Heart right ventricle (tissue), 16 donors: ENCODE data around the gene RASAL2. TPM values are rescaled to one million over a fixed set of nuclear protein-coding genes. Genes with fewer than 3 reads are reported as not detected.

Experiments
- ATAC-seq, 8 donors: fragments of 200-7000 bp; cut with Tn5 transposase; one replicate each; pipeline ENCODE4 v1.9.1; 2020; ENCODE audit warnings: mild to moderate bottlenecking in 8 of 8, moderate library complexity in 8 of 8, moderate number of reproducible peaks in 1 of 8
- DNase-seq, 2 donors: peaks; one replicate each; pipeline ENCODE4 v3.0.0-alpha.2; 2020
- H3K27ac ChIP-seq, 10 donors: fragments of 200-600 bp; sonication (generic) in 2 of 10; one replicate each; pipeline versions ENCODE4 v1.5.0 to v1.8.0; 2020 to 2022; ENCODE audit warnings: mild to moderate bottlenecking in 3 of 10
- H3K27me3 ChIP-seq, 7 donors: fragments of 200-600 bp; one replicate each; pipeline ENCODE4 v1.8.0; 2021 to 2022; ENCODE audit warnings: mild to moderate bottlenecking in 2 of 7
- H3K36me3 ChIP-seq, 9 donors: fragments of 200-600 bp; sonication (generic) in 1 of 9; one replicate each; pipeline versions ENCODE4 v1.5.0 to v1.8.0; 2020 to 2022; ENCODE audit warnings: mild to moderate bottlenecking in 2 of 9
- H3K4me1 ChIP-seq, 9 donors: fragments of 200-600 bp; sonication (generic) in 1 of 9; one replicate each; pipeline versions ENCODE4 v1.5.0 to v1.8.0; 2020 to 2022; ENCODE audit warnings: mild to moderate bottlenecking in 4 of 9
- H3K4me3 ChIP-seq, 10 donors: fragments of 200-600 bp; sonication (generic) in 2 of 10; one replicate each; pipeline versions ENCODE4 v1.5.0 to v1.8.0; 2020 to 2022; ENCODE audit warnings: mild to moderate bottlenecking in 7 of 10, moderate library complexity in 2 of 10
- H3K9me3 ChIP-seq, 11 donors: fragments of 200-600 bp in 10 of 11; sonication (generic) in 2 of 11; one replicate each; pipeline versions ENCODE4 v1.5.0 to v1.8.0; 2013 to 2022; ENCODE audit warnings: mild to moderate bottlenecking in 2 of 11, control low read depth in 1 of 11, moderate library complexity in 1 of 11
- CTCF ChIP-seq, 9 donors: fragments of 200-600 bp; sonication (generic) in 2 of 9; IDR thresholded peaks; one replicate each; pipeline versions ENCODE4 v1.5.0 to v1.8.0; 2021 to 2022; ENCODE audit warnings: antibody characterized with exemption in 9 of 9, mild to moderate bottlenecking in 5 of 9, moderate library complexity in 1 of 9
- WGBS, 2 donors: extraction: QIAGEN DNeasy Blood & Tissue Kit; methylation state at CpG; one replicate each; pipeline ENCODE4 v1.1.7; 2013; ENCODE audit warnings: inconsistent platforms in 1 of 2; 5-methylcytosine and 5-hydroxymethylcytosine counted together
- intact Hi-C, 10 donors: fragments of 100-400 bp; cut with DNase I; formaldehyde crosslinking; loops; one replicate each; pipeline versions ENCODE4 v1.11.1 to v1.14.2; 2022
- polyA plus RNA-seq, 2 donors: library from polyadenylated mRNA; stranded (reverse); fragments of 200-250 nt; gene quantifications; one replicate each; pipeline ENCODE4 v1.2.3, GENCODE V29; 2013
- total RNA-seq, 10 donors: library from RNA; stranded (reverse); fragmentation: NEBNext Ultra II Directional in 3 of 10; extraction: Animal tissue kit (Norgen Biotek cat#: 25700) in 3 of 10; gene quantifications; one replicate each; pipeline versions ENCODE4 v1.2.1 to v1.2.4, GENCODE V29; 2021 to 2023
- donor health status: Arrhythmogenic right ventricular cardiomyopathy.
- donor health status: ischemic (EF 13 %, LVEDD 7.1; RV severe dilation, severe dysfunction).
- donor health status: healthy with polysubstance abuse.
- donor health status: DM: no; HTN: yes; CAD: no.
- donor health status: DM: no; HTN: no; CAD: no.
- donor health status: ischemic (EF 25% LVEDD 6.9; RV normal size, moderate dysfunction).
- donor health status: ischemic (EF 25% LVEDD 5.7; RV mildly dilated, moderate dysfunction).
- donor health status: healthy.
- donor health status: DM: yes; HTN: yes; CAD: no.
- donor health status: Ischemic cardiomyopathy.
- donor health status: ischemic (EF 35%, LVEDD 5.7; RV mildly dilated, moderate dysfunction).
- donor health status: nonischemic (EF 11% LVEDD 7.7; RV severe dilation, severe dysfunction).
- donor health status: DM: yes; HTN: yes; CAD: no.
- donor health status: PGD.
- donor health status: ischemic (EF 29% LVEDD 5.4; RV normal size, mild dysfunction).
- donor health status: nonischemic (EF 23%, LVEDD 6.1; RV moderate dilation, normal function).

The RASAL2 gene
- total and polyA plus RNA-seq, 12 donors: 3.5 to 59.8 (median 36.2) TPM

DNA sequence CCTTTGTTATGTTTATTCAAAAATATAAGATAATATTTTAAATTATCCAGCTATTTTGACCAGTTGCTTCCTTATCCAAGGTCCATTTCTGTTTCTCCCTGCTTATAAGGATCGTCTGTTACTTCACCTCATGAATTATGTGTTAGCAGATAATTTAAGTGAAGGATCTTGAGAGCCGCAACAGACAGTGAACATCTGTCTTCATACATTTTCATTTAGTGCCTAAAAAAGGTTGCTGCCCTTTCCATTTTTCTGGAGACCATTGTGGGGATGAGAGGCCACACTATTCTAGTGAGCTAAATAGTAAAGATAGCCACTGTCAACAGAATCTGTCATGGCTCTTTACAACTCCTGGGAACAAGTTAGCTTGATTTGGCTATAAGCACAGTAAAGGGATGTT lies 248.8 kb downstream of the RASAL2 start:
- 50 to 64% methylated on average over 2 of the region's 2 CpGs for WGBS, 2 donors
- ATAC-seq (peak in 1 of 8 donors; percentile 35), DNase-seq (no peak)
- no peaks in the 10 kb centered on the region for H3K27me3 ChIP-seq
- no peaks in the 10 kb centered on the region for H3K36me3 ChIP-seq
- H3K9me3 ChIP-seq: no peaks in the 10 kb centered on the region
- intact Hi-C loops: no loop called here
- TF ChIP-seq CTCF (IDR thresholded peaks at IDR 0.05): no peak
- H3K4me1 ChIP-seq: peaks cover 0 to 77% (median 44%) of the 10 kb centered on the region in 9 donors
- peak overlapping the region; percentile 25 to 88 (median 82) for H3K27ac ChIP-seq
- H3K4me3 ChIP-seq: peak overlapping the region in 7 of 10 donors; percentile 3 to 50 (median 42)

DNA sequence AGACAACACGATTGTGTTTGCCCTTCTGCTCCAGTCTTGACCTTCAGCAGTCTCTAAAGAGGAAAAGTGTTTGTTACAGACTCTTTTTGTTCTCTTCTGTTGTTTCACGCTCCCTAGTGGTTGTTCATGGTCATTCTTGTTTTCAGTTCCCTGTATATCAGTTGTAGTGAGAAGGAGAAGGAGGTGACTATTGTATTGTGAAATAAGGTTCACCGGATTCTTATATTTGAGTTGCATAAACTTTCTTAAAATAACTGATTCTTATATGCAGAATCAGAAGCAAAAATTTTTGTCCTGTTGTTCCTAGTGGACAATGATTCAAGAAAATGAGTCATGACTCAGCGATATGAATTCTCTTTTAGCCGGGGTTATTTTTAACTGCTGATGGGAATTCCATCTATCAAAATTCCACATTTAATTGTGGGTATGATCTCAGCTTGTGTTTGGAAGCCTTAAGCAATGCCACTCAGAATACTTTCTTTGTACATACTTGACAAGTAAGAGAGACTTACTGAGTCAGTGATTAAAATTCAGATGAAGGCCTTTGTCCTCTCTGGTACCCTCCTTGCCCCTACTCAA lies 250.7 kb downstream of the RASAL2 start:
- no peaks in the 10 kb centered on the region for H3K36me3 ChIP-seq
- H3K4me1 ChIP-seq: peaks cover 0 to 65% (median 44%) of the 10 kb centered on the region in 9 donors
- H3K4me3 ChIP-seq: peak overlapping the region in 2 of 10 donors; percentile 8 to 10
- H3K9me3 ChIP-seq: no peaks in the 10 kb centered on the region
- no peaks in the 10 kb centered on the region for H3K27me3 ChIP-seq
- intact Hi-C loops: no loop called here
- TF ChIP-seq CTCF (IDR thresholded peaks at IDR 0.05): peak in 8 of 9 donors; percentile 21 to 69 (median 54)
- peak overlapping the region; percentile 69 to 88 (median 82) for H3K27ac ChIP-seq
- 9 to 13% methylated on average over 5 of the region's 5 CpGs for WGBS, 2 donors
- ATAC-seq (peak; percentile 67 to 90 (median 83)), DNase-seq (peak in 1 of 2 donors; percentile 29)

DNA sequence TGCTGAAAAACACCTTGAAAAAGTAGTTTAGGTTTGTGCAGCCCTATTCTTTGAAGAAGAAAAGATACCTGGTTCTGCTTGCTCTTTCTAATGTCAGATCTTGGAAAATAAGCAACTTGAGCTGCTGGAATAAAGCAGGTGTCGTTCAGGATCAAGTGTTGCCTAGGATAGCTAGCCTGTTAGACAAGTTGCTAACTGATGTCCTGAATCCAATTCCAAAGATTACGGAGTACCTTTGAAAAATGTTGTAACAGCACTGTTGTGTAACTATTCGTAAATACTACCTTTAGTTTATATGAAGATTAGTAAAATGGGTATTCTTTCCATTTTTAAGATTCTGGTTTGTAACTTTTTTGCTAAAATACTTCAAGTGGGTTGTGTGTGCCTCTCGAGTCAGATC lies 251.3 kb downstream of the RASAL2 start:
- no peak overlapping the region for H3K4me3 ChIP-seq

GRCh38 chr1:178345807-178346206 lies 251.9 kb downstream of the RASAL2 start:
- H3K27ac ChIP-seq: peak overlapping the region in 8 of 10 donors; percentile 79 to 88 (median 84)

More for the DNA sequence above, 251.3 kb downstream of the RASAL2 start:
- Histone ChIP-seq H3K9me3 (no peaks in the 10 kb centered on the region), H3K27me3 (no peaks in the 10 kb centered on the region), H3K36me3 (no peaks in the 10 kb centered on the region), H3K4me1 (peaks cover 0 to 65% (median 43%) of the 10 kb centered on the region in 9 donors), H3K27ac (peak overlapping the region; percentile 43 to 88 (median 82))
- DNase-seq (no peak), ATAC-seq (peak in 1 of 8 donors; percentile 21)
- 67 to 72% methylated on average over 4 of the region's 4 CpGs for WGBS, 2 donors
- intact Hi-C loops: no loop called here
- no peak for TF ChIP-seq CTCF (IDR thresholded peaks at IDR 0.05)

More at GRCh38 chr1:178345807-178346206, 251.9 kb downstream of the RASAL2 start:
- Histone ChIP-seq H3K4me3 (no peak overlapping the region), H3K27me3 (no peaks in the 10 kb centered on the region), H3K4me1 (peaks cover 0 to 65% (median 37%) of the 10 kb centered on the region in 9 donors), H3K9me3 (no peaks in the 10 kb centered on the region), H3K36me3 (no peaks in the 10 kb centered on the region)
- no peak for TF ChIP-seq CTCF (IDR thresholded peaks at IDR 0.05)
- 53 to 54% methylated on average over 1 of the region's 1 CpG for WGBS, 2 donors
- DNase-seq: no peak
- no peak for ATAC-seq
- intact Hi-C loops: no loop called here
